GM19452 (cell line): ENCODE measurements around the gene EML4.

Source experiments
- ATAC-seq: cut with Tn5 transposase; IDR thresholded peaks from one replicate; pipeline ENCODE4 v1.9.1; 2021; ENCODE audit not compliant: unreplicated experiment

Gene EML4

DNA sequence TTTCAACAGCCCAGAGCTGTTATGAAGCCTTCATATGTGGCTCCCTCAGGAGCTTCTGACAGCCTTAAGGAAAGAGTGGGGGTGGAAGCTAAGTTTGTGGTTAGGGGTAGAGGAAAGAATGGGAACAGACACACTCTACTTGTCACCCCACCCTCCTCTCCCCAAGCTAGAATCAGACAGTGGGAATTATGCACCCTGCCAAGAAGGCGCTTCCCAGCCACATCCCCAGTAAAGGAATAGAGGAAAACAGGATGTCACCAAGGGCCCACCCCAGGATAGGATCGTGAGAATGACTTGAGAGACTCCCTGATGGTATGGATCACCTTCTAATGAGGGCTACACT lies 32.4 kb upstream of the EML4 start:
- no peak for ATAC-seq

DNA sequence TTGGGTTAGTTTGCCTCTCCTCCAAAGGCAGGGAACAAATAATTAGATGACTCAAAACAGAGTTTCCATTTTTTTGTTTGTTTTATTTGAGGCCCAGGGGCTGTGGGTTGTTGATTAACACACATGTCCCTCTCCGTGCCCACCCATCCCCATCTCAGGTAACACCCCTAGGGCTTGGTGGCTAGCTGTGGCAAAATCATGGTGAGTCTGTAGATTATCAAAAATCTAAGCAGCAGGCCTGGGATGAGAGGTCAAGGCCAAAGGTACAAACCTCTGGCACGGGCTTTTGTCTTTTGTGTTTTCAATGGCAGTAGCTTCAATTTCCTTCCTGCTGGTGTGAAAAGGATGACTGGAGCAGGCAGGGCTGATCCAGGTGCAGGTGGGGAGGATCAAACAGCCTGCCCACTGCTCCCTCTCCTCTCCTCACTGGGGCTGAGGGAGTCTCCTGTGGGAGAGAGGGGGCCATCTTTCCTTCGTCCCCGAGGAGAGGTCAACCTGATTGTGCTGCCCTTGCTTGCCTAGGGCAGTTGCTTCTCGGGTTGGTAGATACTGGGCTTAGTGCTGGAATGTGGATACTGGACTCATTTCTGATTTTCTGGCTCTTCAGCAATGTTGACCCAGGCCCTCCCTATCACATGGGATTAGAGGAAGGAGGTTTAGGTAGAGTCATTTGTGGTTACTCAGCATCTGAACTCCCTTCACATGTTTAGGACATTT lies 31.9 kb upstream of the EML4 start:
- ATAC-seq: no peak

DNA sequence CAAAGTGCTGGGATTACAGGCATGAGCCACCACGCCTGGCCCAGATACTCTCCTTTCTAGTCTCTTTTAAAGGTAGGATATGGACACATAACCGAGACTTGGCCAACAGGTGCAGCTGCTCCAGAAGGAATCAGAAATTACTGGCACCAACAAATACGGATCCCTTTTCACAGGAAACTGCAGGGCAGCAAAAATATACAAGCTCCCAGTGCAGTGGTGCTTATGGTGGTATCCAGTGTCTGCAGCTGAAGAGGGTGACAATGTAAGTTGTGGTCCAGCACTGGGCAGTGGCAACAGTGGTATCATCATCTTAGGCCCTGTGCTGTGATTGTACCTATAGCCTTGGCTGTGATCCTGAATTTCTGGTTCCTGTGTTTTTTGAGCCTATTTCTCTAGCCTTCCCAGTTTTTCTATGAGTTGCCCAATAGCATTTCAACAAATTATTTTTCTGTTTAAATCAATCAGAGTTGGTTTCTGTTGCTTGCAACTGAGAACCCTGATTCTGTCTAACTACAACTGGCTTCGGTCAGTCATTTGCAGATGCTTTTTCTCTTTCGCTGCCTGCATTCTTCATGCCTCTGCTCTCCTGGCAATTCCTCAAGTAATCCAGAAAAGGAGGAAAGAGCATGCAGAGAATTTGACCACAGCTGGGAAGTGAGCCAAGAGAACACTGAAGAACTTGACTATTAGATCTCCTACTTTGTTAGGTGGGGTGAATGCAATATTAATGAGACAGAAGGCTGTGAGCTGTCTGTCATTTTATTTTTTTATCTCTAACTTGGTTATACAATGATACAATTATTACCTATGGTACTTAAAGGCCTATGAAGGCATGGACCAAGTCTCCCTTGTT lies 30.8 kb upstream of the EML4 start:
- ATAC-seq: no peak

DNA sequence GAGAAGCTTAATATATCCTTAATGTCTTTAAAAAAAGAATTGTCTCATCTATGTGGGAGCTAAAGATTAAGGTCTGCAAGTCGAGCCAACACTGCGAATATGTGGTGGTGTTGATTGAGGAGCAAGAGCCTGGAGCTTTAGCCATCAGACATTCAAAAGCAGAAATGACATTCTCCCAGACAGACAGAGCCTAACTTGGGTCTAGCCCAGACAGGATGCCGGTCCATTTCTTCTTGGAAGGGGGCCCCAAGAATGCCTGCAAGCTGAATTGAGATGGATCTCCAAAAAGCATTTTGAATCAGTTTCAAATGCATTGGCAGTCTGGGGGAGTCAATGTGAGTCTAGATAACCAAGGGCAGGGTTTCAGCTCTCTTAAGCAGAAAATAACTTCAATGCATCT lies 30.1 kb upstream of the EML4 start:
- ATAC-seq: no peak

DNA sequence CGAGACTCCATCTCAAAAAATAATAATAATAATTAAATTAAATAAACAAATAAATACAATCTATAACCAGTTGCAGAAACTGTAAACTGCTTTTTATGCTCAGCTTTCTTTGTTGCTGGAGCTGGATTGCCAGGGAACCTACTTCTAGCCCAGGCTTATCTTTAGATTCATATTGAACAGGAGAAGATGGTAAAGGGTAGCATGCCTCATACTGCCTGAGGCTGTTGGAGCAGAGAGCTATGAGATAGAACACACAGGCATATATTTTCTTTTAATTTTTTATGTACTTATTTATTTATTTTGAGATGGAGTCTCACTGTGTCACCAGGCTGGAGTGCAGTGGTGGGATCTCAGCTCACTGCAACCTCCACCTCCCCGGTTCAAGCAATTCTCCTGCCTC lies 28.7 kb upstream of the EML4 start:
- no peak for ATAC-seq

DNA sequence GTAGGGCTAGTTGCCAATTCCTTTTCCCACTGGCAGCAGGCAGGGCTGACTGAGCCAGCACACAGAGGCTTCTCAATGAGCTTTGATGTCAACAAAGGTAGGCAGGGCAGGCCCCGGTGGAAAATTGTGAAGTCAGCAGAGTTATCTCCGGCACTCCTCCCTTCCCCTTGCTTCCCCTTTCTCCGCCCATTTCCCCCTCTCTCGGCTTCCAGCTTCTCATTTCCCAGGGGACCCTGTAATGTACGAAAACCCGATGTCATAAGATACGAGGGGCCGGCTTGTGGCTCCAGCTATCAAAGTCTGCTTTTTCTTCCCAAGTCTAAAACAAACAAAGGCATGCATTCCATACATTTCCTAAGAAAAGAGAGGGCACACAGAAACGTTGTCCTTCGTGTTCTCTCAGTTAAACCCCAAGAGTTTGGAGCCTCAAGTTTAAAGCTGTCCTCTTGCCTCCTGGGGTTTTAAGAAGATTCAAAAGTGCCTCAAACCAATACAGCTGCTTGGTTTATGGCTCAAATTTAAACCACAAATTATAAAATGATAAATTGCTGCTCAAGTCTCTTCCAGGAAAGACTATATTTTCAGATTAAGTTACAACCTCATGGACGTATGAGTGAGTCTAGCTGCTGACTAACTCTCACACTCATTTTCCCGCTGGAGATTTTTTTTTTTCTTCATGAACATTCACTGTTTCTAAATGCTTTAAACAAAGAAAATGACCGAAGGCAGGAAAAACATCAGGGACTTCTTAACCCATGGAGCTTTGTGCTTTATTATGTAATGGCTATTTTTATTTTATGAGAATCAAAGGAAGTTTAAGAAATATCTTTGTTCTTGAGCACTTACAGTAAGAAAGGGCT lies 27.2 kb upstream of the EML4 start:
- no peak for ATAC-seq

DNA sequence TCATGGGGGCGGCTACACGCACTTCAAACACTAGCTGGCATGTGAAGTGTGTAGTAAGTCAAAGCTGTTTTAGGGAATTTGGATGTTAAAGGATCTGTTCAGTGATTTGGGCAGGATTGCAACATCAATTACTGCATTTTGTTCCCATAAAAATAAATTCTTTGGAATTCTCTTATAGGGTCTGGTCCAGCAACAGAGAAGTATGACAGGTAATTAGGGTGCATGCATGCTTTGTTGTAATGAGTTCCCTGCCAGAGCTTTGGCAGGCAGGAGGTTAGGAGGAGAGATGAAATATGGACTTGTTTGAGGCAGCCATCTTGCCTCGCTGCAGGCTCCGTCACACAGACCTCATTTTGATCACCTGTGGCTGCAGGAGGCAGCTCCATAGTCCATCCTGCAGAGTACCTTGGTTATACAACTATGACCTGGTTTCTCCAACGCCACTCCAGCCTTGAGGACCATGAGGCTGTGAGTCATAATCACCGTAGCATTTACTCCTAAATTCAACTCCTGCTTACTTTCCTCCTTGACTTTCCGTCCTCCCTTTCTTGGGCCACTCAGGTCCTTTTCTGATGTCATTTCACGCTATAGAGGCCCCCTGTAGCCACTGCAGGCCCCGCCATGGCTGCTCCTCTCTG lies 26.5 kb upstream of the EML4 start:
- no peak for ATAC-seq

DNA sequence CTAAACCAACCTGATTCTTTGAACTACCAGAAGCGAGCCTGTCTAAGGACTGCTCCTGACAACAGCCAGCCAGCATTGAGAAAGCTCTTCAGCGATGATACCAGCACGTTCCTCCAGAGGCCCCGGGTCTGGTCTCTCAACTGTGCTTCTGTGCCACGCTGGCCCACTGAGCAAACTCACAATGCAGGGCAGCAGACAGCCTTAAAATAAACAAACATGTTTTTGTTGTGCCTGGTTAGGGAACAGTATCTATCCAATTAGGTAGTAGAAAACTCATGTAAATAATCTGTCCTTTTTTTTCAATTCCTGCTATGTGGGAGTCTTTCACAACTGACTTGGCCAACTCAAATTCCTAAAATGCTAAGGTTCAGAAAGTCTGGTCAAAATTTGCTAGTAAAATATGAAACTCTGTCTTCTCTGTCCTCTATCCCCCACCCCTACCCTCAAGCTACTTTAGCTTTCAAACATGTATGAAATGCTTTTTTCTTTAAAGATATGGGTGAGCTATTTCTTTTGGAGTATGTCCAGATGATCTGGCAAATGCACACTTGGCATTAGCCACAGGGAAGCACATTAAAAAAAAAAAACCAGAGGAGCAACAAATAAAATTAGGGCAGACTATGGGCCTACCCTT lies 21.4 kb upstream of the EML4 start:
- no peak for ATAC-seq

DNA sequence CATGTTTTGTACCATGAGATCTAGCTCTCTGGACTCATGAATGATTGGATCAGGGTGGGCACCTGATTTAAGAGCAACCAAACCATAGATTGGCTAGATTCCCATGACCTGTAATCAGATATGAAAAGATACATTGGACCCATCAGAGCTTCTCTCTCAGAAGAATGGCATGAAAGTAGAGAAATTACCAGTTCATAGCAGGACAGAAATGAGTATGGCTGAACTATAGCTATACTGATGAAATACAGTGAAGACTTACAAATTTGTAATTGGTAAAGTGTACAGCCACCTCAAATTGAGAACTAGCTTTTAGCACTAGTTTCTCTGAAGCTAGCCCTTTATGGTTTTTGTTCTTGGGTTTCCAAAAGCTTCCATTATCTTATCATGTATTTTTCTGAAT lies 19.0 kb upstream of the EML4 start:
- no peak for ATAC-seq

DNA sequence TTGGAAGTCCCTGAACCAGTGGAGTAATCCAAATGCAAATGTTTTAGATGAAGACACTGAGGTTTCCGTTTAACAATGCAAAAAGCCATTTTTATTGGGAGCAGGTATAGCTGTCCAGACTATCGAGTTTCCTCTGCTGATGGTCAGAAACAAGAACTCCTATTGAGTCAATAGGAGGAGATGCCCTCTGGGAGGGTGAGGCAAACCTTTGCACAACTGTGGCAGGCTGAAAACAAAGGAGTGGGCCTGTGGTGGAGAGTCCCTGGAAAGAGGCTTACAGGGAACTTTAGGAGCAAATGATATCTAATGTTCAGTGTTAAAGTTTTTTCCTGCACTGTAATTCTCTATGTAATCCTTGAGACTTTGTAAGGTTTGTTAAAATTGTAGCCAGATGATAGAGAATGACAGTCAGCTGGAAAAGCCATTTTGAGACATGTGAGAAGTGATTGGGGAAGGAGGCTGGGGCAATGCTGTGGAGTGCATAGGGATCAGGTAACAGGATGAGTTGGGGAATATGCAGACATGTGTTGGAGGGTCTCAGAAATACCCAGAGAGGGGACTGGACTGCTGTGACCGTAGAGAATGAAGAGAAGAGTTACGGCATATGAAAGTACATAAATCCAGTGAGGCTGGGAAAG lies 15.1 kb upstream of the EML4 start:
- ATAC-seq: no peak

DNA sequence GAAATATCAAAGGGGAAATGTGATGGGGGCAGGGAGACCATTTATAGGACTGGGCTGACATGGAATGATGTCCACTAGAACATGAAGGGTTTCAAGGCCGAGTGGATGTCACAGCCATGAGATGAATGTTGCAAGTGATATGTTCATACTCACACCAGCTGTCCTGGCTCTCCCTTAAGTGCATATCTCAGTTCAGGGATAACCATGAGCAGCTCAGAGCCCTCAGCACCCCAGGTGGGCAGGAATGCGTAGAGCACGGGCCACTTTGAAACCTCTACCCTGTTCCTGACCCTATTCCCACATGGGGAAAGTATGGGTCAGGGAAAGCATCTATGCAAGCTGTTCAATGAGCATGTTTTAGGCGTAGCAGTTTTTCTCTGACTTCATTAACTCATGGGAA lies 12.4 kb upstream of the EML4 start:
- ATAC-seq: no peak

DNA sequence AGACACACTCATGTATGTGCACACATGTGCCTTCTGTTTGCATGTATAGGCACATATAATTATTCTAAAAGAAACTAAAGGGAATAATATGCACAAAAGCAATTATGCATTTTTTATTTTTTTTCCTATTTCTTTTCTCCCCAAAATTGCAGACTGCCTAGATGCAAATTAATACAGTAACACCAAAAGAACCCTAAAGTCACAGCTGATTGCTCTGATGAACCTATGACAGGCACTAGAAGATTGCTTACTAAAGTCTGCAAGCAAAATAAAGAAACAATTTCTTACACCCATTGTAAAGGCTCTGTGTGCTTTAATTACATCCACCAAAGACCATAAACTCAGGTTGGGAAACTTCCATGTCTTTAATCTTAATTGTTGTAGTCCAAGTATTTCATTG lies 7.7 kb upstream of the EML4 start:
- no peak for ATAC-seq

DNA sequence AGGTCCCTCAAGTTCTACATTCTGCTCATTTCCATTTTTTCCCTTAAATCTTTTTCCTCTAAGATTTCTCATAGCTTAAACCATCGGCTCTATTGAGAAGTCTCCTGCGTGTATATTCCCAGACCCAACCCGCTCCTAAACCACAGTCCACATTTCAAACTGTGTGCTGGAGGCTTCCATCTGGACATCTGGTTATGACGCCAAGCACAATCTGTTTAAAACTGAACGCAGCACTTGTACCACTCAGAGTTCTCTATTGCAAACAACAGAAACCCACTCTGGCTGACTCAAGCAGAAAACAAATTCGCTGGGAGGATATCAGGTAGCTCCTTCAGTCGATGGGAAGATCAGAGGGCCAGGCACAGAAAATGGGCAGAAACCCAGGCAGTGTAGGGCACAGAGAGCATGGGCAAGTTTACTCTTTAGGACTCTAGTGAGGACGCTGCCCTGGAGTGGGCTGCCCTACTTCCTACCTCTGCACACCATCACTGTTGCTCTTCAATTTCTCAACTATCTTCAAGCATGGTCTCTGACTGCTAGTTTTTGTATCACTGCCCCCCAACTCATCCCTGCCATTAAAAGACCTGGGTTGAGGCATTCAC lies 5.6 kb upstream of the EML4 start:
- no peak for ATAC-seq

DNA sequence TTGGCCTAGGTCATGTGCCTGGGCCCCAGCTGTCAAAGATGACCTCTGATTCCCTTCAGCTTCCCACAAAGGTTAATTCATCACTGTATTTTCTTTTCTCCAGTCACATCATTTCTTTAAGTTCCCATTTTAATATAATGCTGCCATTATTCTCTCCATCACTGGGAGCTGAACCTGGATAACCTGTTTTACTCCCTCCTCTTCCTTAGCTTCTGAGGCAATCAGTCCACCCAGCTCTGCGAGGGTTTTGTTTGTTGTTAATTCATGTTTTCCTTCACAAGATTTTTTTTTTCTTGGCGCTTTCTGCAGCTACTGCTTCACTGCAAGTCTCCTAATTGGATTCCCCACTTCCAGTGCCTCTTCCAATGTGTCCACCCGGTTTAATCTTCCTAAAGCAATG lies 5.1 kb upstream of the EML4 start:
- no peak for ATAC-seq

DNA sequence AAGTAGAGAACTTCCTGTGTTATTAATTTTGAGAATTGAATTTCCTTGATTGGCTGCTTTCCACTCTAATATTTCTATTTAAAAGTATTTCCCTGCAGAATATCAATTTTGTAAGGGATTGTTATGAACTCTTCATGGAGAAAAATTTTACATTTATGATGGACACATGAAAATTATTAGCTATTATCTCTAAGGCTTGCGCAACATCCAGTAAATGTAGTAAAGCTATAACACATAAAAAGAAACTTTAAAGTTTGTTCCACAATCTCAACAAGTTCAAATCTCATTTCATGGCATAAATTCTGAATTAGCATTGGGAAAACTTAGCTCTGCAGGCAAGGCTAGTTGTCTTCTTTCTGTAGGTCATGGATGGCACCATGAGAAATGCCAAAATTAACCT lies 4.2 kb upstream of the EML4 start:
- ATAC-seq: no peak

DNA sequence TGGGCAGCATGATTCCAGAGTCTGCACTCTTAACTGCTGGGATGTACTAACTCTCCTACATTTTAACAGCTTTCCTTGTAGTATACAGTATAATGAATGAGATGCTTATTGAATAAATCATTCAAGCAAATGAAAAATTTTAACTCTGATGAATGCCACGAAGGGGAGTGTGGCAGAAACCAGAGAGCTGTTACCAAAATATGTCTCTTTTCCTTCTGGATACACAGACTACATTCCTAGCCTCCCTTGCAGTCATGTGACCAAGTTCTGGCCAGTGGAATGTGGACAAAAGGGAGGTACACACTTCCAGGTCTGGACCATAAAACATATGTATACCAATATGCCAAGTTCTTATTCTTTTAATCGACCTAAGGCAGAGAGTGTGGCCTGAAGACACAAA lies 1.7 kb upstream of the EML4 start:
- no peak for ATAC-seq

DNA sequence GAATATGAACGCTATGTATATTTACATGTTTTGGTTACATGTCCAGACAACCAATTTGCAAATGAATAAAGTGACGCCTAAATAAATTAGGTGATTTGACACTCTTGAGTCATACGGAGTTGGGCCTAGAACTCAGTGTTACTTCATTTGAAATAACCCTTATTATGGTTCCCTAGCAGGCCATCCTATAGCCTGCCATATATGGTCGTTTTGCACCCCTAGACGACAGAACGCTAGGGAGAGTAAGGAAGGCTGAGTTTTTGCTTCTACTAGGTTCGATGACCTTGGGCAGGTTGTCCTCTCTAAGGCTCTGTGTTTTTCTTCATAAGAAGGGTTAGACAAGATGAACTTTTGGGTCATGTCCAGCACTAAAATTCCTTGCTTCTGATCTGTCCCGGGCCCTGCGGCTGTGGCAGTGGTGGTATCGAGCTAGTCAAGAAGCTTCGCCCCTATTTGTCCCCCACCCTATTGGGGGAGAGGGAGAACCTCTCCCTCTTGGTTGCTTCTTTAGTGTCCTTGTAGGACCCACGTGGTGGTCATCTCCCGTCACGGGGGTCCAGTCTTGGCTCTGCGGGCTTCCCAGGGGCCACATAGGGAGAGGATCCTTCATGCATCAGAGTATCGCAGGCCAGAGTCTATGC lies 574 bp upstream of the EML4 start:
- no peak for ATAC-seq

DNA sequence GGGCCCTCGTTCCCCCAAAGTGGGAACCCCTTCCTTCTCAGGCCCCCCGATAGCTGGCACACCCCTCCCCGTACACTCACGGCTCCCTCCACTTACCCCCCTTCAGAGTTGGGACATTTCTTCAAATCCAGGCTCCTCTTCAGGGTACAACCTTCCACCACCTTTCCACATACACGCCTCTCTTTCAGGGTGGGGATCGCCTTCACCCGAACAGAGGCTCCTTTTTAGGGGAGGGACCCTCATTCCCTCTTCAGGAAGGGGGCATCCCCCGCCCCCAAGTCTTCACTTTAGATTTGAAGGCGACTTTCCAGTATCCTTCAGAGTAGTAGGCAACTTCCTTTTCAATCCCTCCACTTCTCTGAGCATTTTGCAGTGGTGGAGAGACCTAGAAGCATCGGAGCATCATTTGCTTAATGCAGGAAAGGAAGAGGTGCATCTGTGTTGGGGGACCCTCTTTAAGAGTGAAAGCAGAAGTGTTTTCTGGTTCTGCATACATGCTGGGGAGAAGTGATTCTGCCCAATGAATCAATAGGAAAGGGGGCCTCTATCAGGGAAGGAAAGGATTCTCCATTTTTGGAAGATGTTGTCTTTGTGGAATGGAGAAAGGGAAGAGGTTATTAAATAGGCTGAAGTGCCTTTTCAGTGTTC lies 845 bp downstream of the EML4 start:
- ATAC-seq: peak; percentile 21
